NCI-H2171 (cell line): ENCODE measurements around the gene ATP11B.

ENCODE experiments used
- DNase-seq: peaks from one replicate; lab custom pipeline; 2025; lab: John Stamatoyannopoulos, UW

Gene ATP11B

DNA sequence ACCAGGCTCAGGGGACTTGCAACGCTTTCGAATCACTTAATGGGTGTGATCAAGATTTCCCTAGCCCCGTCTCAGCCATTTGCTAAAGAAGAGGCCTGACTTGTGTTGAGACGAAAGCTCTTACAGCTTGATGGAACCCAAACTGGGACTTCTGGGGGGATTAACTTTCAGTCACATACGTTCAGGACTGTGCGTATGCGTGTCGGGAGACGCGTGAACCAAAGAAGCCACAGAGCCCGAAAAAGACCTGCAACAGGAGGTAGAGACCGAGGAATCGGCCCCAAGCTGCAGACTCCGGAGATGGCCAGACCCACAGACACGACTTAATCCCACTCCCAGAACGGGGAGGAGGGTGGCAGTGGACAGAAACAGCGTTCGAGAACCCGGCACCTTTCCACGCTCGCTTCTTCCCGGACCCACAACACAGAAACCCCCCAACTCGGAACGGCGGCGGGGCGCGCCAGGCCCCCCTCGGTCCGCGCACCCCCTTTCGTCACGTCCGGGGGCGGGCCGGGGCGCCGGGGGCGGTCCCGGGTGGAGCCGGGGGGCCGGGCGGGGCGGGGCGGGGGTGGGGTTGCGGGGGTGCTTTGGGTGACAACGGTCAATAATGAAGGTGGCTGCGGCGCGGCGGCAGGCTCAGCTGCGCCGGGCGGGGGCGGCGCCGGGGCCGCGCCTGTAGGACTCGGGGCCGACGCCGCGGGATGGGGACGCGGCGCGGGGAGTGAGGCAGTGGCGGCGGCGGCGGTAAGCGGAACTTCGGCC lies at the start of gene ATP11B:
Gene ATP11B, plus strand, starts transcription at position 604 of the 762 bp plus-strand sequence. CDS start 256 bp downstream, outside the sequence.
- DNase-seq = peak; percentile 71

DNA sequence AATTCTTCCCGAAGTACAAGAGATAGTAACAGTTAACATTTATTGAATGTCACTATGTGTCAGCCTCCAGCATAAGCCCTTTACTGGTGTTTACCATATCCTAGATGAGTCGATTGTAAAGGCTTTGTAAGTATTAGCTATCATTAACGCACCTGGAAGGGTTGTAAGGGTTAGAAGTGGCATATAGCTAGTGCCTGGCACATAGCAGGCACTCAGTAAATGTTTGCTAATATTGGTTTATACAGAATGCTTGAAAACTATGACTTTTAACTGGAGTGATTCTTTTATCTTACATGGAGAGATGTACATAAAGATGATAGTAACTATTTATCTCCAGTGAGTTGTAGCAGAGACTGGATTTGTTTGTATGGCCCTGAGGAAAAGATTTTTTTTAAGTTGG lies 46.3 kb upstream of the ATP11B start:
- no peak for DNase-seq

GRCh38 chr3:182755308-182755707 lies 38.0 kb upstream of the ATP11B start:
- no peak for DNase-seq

GRCh38 chr3:182755712-182756111 lies 37.6 kb upstream of the ATP11B start:
- no peak for DNase-seq

GRCh38 chr3:182760576-182761164 lies 32.6 kb upstream of the ATP11B start:
- no peak for DNase-seq

GRCh38 chr3:182763896-182764295 lies 29.4 kb upstream of the ATP11B start:
- DNase-seq = no peak

DNA sequence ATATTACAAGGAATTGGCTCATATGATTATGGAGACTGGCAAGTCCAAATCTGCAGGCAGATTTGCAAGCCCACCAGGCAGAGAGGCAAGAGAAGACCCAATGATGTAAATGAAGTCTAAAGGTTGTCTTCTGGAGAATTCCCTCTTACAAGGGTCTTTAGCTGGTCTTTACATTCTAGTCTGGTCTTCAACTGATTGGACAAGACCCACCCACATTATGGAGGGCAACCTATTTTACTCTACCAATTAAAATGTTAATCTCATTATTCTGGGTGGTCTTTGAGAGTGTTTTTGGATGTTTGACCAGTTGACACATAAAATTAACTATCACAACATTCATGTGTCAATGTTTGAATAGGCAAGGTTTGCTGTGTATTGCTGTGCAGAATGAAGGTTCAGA lies 28.0 kb upstream of the ATP11B start:
- no peak for DNase-seq

- no peak for DNase-seq
Observed at GRCh38 chr3:182766099-182766498, 27.2 kb upstream of the ATP11B start.

- DNase-seq = no peak
Observed at GRCh38 chr3:182768413-182768812, 24.9 kb upstream of the ATP11B start.

DNA sequence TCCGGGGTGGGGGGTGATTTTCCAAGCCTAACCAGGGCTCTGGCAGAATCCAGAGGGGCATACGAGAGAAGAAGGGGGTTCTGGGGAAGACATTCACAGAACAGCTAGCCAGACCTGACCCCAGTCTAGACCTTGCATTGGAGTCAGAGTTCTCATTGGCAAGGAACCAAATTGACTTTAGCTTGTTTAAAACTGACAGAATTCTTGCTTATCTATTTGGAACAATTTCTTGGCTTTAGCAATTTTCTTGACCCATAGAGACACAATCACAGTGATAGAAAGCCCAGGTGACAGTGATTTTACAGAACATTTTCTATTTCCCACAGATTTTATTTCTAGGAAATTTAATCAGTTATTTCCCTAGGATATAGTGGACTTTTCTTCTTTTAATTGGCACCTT lies 23.6 kb upstream of the ATP11B start:
- no peak for DNase-seq

DNA sequence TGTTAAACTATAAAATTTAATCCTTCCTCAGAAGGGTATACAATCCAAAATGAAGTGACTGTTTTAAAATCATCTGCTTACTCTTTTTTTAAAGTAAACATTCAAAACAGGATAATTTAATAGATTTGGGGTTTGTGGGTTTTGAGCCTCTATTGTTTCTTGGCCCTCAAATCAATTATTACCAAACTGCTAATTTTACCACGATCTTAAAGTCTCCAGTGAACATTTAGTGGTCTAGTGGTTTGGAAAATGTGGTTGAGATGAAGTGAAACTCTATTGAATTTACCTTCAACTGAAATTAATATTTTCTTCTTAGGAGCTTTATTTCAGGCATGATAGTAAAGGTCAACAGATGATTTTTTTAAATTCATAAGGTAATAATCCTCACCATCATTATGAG lies 11.2 kb upstream of the ATP11B start:
- DNase-seq = no peak

DNA sequence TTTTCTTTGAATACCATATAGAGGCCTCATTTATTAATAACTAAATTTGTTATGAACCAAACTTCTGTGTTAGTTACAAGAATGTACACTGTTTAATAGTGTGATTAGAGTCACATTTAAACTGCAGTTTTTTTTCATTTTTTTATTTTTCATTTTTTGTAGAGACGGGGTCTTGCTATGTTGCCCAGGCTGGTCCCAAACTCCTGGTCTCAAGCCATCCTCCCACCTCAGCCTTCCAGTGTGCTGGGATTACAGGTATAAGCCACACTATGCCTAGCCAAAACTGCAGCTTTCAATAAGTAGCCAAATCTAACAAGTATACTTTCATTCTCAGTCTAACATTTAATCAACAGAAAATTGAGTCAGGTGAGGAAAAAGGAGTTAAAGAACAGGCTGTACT lies 10.2 kb upstream of the ATP11B start:
- DNase-seq = no peak

GRCh38 chr3:182784542-182784941 lies 8.8 kb upstream of the ATP11B start:
- no peak for DNase-seq

DNA sequence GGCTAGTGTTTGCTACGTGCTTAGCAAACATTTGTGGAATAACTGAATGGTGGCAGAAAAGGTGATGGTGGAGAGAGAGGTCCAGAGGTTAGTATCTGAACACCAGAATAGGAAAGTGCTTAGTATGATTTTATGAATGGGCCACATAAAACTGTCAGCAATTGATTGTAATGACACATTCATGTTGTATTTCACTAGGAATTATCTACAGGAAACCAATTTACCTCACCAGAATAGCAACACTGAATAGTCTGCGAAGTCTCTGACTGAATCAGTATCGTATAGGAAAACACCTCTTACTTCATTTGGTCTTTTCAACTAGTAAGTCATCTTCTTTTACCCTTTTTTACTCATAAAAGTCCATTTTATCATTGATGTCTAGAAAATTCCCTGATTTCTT lies 8.2 kb upstream of the ATP11B start:
- DNase-seq = no peak

DNA sequence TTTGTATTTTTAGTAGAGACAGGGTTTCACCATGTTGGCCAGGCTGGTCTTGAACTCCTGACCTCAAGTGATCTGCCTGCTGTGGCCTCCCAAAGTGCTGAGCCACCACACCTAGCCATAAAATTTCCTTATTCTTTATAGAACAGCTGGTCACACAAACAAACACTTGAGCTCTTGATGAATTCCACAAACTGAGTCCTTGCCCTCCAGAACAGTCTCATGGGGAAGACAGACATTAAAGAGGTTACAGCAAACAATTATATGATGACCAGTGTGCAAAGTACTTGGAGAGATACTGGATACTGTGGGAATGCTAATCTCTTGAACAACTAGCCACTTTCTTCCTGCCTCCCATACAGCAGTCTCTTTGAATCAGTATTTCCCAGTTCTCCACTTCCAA lies 7.5 kb upstream of the ATP11B start:
- no peak for DNase-seq

- no peak for DNase-seq
Observed at GRCh38 chr3:182786564-182787196, 6.6 kb upstream of the ATP11B start.

DNA sequence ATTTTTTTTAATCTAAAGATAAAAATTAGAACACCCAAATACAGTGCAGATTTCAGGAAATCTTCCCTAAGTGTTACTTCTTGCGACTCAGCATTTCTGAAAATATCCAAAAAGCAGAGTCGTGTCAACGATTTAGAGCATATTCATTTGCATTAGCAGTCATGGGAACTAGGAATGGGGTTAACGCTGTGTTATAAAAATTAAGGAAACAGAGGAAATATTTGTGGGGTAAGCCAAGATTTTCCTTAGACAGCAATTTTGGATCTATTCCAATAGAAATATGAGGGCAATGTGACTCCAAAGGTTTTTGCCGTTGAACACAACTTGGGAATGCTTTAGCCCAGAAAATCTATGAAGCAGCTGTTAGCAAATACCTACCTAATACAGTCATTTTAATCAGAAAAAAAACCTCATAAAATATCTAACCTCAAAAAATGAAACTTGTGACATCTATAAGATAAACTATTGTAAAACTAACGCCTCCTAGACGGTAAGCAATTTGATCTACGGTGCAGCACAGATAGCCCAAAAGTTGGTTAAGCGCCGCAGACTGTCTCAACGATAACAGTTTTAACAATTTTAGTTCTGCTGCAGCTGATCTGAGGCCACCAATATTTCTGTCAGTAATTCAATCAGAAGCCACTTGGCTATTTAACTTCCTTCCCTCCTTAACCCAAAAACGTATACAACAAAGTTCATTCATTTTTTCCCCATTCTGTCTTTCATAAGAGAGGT lies 5.8 kb upstream of the ATP11B start:
- no peak for DNase-seq

- DNase-seq = no peak
Observed at GRCh38 chr3:182789371-182789770, 3.9 kb upstream of the ATP11B start.

- no peak for DNase-seq
Observed at GRCh38 chr3:182790612-182791011, 2.7 kb upstream of the ATP11B start.

GRCh38 chr3:182793663-182794454 lies 555 bp downstream of the ATP11B start:
- peak; percentile 52 for DNase-seq

GRCh38 chr3:182794455-182795388 lies 1.4 kb downstream of the ATP11B start:
- DNase-seq = no peak
